H1 (cell line): ENCODE data around the gene CDRT4. TPM values are rescaled to one million over a fixed set of nuclear protein-coding genes. Genes with fewer than 3 reads are reported as not detected.

Experiments
- PHF8 ChIP-seq: fragments of 200-600 bp; sonication (generic); conservative IDR thresholded peaks from 2 replicates; pipeline ENCODE4 v1.7.1; 2012; ENCODE audit warnings: low read depth, mild to moderate bottlenecking, inconsistent platforms, low read length, moderate library complexity
- polyA plus RNA-seq, 7 experiments: library from polyadenylated mRNA; depleted of rRNA in 3 of 7; stranded (reverse) in 5 of 7; unstranded in 2 of 7; fragments of >200 nt in 5 of 7; fragments of 200-250 nt in 2 of 7; gene quantifications; 1 replicate in 5 of 7; 2 replicates in 1 of 7; 4 replicates in 1 of 7; pipeline versions ENCODE4 v1.2.1 to v1.2.3, GENCODE V29; 2011 to 2013; ENCODE audit warnings: missing spikeins in 2 of 7, mixed read lengths in 2 of 7
- total RNA-seq: library from RNA; stranded (reverse); fragmentation: NEBNext Ultra II Directional; extraction: Animal tissue kit (Norgen Biotek cat#: 25700); gene quantifications from 2 replicates; pipeline ENCODE4 v1.2.1, GENCODE V29; 2021
- TF ChIP-seq, protein P1 (sequence below), 3 experiments: IDR thresholded peaks; 1 replicate in 2 of 3; 2 replicates in 1 of 3; pipeline versions ENCODE4 v1.5.1 to v1.6.1; 2011; ENCODE audit warnings: low read length in 3 of 3, mild to moderate bottlenecking in 3 of 3, inconsistent platforms in 2 of 3, low read depth in 1 of 3, moderate library complexity in 1 of 3; ENCODE audit not compliant: insufficient read depth in 1 of 3; ENCODE audit errors: control extremely low read depth in 1 of 3

The CDRT4 gene
- total and polyA plus RNA-seq, 2 of the 8 experiments (the other 6 are each of a cell fraction or from before 2014, with no cell fraction given) = 2.6 to 5.6 TPM

DNA sequence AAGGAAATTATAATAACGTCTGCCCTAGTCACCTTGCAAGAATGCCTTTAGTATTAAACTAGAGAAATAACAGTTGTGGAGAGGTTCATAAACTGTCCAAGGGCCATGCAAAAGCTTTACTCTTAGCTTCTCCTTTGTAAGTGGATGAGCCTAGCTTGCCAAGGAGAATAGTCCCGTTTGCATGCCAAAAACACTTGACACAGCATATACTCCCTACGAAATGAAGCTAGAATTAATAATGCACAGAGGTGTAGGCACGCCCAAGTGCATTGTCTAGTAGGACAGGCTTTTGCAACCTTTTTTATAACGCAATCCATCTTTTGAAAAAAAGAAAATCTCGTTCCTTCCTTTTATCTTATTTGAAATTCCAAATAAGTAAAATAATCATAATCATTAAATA, 12.8 kb upstream of the CDRT4 start (continued):
- TF ChIP-seq, protein P1, sequence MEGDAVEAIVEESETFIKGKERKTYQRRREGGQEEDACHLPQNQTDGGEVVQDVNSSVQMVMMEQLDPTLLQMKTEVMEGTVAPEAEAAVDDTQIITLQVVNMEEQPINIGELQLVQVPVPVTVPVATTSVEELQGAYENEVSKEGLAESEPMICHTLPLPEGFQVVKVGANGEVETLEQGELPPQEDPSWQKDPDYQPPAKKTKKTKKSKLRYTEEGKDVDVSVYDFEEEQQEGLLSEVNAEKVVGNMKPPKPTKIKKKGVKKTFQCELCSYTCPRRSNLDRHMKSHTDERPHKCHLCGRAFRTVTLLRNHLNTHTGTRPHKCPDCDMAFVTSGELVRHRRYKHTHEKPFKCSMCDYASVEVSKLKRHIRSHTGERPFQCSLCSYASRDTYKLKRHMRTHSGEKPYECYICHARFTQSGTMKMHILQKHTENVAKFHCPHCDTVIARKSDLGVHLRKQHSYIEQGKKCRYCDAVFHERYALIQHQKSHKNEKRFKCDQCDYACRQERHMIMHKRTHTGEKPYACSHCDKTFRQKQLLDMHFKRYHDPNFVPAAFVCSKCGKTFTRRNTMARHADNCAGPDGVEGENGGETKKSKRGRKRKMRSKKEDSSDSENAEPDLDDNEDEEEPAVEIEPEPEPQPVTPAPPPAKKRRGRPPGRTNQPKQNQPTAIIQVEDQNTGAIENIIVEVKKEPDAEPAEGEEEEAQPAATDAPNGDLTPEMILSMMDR (IDR thresholded peaks at IDR 0.05; ENCODE audit: control extremely low read depth in 1 of 3, insufficient read depth in 1 of 3, low read depth in 1 of 3, low read length in 3 of 3) = no peak
- no peak for TF ChIP-seq PHF8
- TF ChIP-seq, all 59 proteins: peak for 0
